GM20000 (cell line): ENCODE data around the gene CR1.
"Not testable (repeated sequence)": the region's sequence is repeated elsewhere in the genome, so short reads cannot be mapped to it uniquely, and the experiment has no call there.

Source experiments
- DNase-seq: peaks from one replicate; pipeline ENCODE4 v3.0.0; 2012; ENCODE audit warnings: low spot score
- CTCF ChIP-seq: IDR thresholded peaks from 2 replicates; pipeline ENCODE4 v1.5.1; 2012; ENCODE audit warnings: mild to moderate bottlenecking, control low read depth; ENCODE audit errors: extremely low read depth, missing control alignments

Gene CR1

GRCh38 chr1:207487636-207488035 is 8.3 kb upstream of the CR1 start:
- no peak for TF ChIP-seq CTCF
- DNase-seq, result no peak

GRCh38 chr1:207493212-207493611 is 2.7 kb upstream of the CR1 start:
- DNase-seq, result no peak
- TF ChIP-seq CTCF, result no peak

- no peak for DNase-seq
- TF ChIP-seq CTCF, result no peak
These were observed 1.8 kb upstream of the CR1 start for GRCh38 chr1:207494171-207494570.

GRCh38 chr1:207495281-207495680 is 676 bp upstream of the CR1 start:
- not testable (repeated sequence) for DNase-seq

GRCh38 chr1:207497941-207498340 is 2.0 kb downstream of the CR1 start:
- no peak for TF ChIP-seq CTCF

GRCh38 chr1:207499573-207499972 is 3.6 kb downstream of the CR1 start:
- peak; percentile 74 for DNase-seq
- peak; percentile 68 for TF ChIP-seq CTCF

More at GRCh38 chr1:207497941-207498340, 2.0 kb downstream of the CR1 start:
- no peak for DNase-seq

GRCh38 chr1:207500306-207500705 is 4.3 kb downstream of the CR1 start:
- DNase-seq, result no peak
- TF ChIP-seq CTCF, result no peak

- no peak for TF ChIP-seq CTCF
- no peak for DNase-seq
These were observed 5.1 kb downstream of the CR1 start for GRCh38 chr1:207501071-207501470.
